H9 (cell line): ENCODE measurements around the gene OSTF1. TPM values are rescaled to one million over a fixed set of nuclear protein-coding genes. Genes with fewer than 3 reads are reported as not detected.

Experiments
- DNase-seq: peaks from one replicate; pipeline ENCODE4 v3.0.0-alpha.2; 2017
- H2AFZ ChIP-seq: one replicate; pipeline ENCODE4 v1.6.1; 2013; ENCODE audit warnings: mild to moderate bottlenecking, low read length, control low read depth, moderate library complexity
- H2AK5ac ChIP-seq: 2 replicates; pipeline ENCODE4 v1.6.1; 2013; ENCODE audit warnings: low read length, control low read depth, mixed read lengths; ENCODE audit not compliant: insufficient read length
- H2BK120ac ChIP-seq: one replicate; pipeline ENCODE4 v1.6.1; 2013; ENCODE audit warnings: low read depth, mild to moderate bottlenecking, low read length, control low read depth, inconsistent platforms; ENCODE audit not compliant: poor library complexity, severe bottlenecking
- H2BK12ac ChIP-seq: 2 replicates; pipeline ENCODE4 v1.6.1; 2013; ENCODE audit warnings: low read length, control low read depth, mixed read lengths, low read depth; ENCODE audit not compliant: insufficient read length
- H2BK15ac ChIP-seq: 2 replicates; pipeline ENCODE4 v1.6.1; 2013; ENCODE audit warnings: low read depth, low read length, control low read depth
- H2BK20ac ChIP-seq: one replicate; pipeline ENCODE4 v1.6.1; 2013; ENCODE audit warnings: low read depth, mild to moderate bottlenecking, low read length, control low read depth, inconsistent platforms; ENCODE audit not compliant: poor library complexity, severe bottlenecking
- H2BK5ac ChIP-seq: 2 replicates; pipeline ENCODE4 v1.6.1; 2013; ENCODE audit warnings: low read length, control low read depth, mixed read lengths; ENCODE audit not compliant: insufficient read length
- H3K14ac ChIP-seq: 2 replicates; pipeline ENCODE4 v1.6.1; 2013; ENCODE audit warnings: low read length, control low read depth; ENCODE audit not compliant: insufficient read depth
- H3K18ac ChIP-seq: 2 replicates; pipeline ENCODE4 v1.6.1; 2013; ENCODE audit warnings: low read depth, mild to moderate bottlenecking, mixed read lengths, low read length, control low read depth; ENCODE audit not compliant: insufficient read length
- H3K23ac ChIP-seq: 2 replicates; pipeline ENCODE4 v1.6.1; 2013; ENCODE audit warnings: low read length, control low read depth, mixed read lengths, low read depth; ENCODE audit not compliant: insufficient read length
- H3K23me2 ChIP-seq: 2 replicates; pipeline ENCODE4 v1.6.1; 2013; ENCODE audit warnings: low read depth, mild to moderate bottlenecking, mixed read lengths, low read length, control low read depth; ENCODE audit not compliant: insufficient read length, poor library complexity, severe bottlenecking
- H3K27ac ChIP-seq: 2 replicates; pipeline ENCODE4 v1.5.1; 2013; ENCODE audit warnings: low read length, control low read depth, mixed read lengths, low read depth; ENCODE audit not compliant: insufficient read length
- H3K27me3 ChIP-seq: 2 replicates; pipeline ENCODE4 v1.6.1; 2013; ENCODE audit warnings: low read length, control low read depth, inconsistent platforms; ENCODE audit not compliant: insufficient read depth
- H3K4ac ChIP-seq: 2 replicates; pipeline ENCODE4 v1.6.1; 2013; ENCODE audit warnings: low read depth, mild to moderate bottlenecking, control low read depth, inconsistent platforms, low read length, moderate library complexity
- H3K4me1 ChIP-seq: 2 replicates; pipeline ENCODE4 v1.6.1; 2013; ENCODE audit warnings: low read length, control low read depth, inconsistent platforms; ENCODE audit not compliant: insufficient read depth
- H3K4me2 ChIP-seq: 2 replicates; pipeline ENCODE4 v1.6.1; 2013; ENCODE audit warnings: low read length, control low read depth, mixed read lengths; ENCODE audit not compliant: insufficient read length, insufficient read depth
- H3K56ac ChIP-seq: 2 replicates; pipeline ENCODE4 v1.6.1; 2013; ENCODE audit warnings: low read depth, mild to moderate bottlenecking, mixed read lengths, low read length, control low read depth; ENCODE audit not compliant: insufficient read length
- H3K79me1 ChIP-seq: 2 replicates; pipeline ENCODE4 v1.6.1; 2013; ENCODE audit warnings: low read depth, mild to moderate bottlenecking, moderate library complexity, low read length, control low read depth, inconsistent platforms; ENCODE audit not compliant: insufficient read depth, poor library complexity, severe bottlenecking
- H3K79me2 ChIP-seq: 2 replicates; pipeline ENCODE4 v1.6.1; 2013; ENCODE audit warnings: low read length, control low read depth, inconsistent platforms; ENCODE audit not compliant: insufficient read depth
- H3K9ac ChIP-seq: 2 replicates; pipeline ENCODE4 v1.6.1; 2013; ENCODE audit warnings: low read length, control low read depth, mixed read lengths; ENCODE audit not compliant: insufficient read length; ENCODE audit errors: extremely low read depth
- H3K9me3 ChIP-seq: one replicate; pipeline ENCODE4 v1.6.1; 2013; ENCODE audit warnings: low read depth, low read length, inconsistent platforms; ENCODE audit not compliant: control insufficient read depth
- H3T11ph ChIP-seq: one replicate; pipeline ENCODE4 v1.6.1; 2013; ENCODE audit warnings: mild to moderate bottlenecking, low read length, control low read depth, inconsistent platforms
- H4K20me1 ChIP-seq: one replicate; pipeline ENCODE4 v1.6.1; 2013; ENCODE audit not compliant: control insufficient read depth, insufficient read length, insufficient read depth
- H4K5ac ChIP-seq: 2 replicates; pipeline ENCODE4 v1.6.1; 2013; ENCODE audit warnings: low read depth, mild to moderate bottlenecking, mixed read lengths, low read length, control low read depth; ENCODE audit not compliant: insufficient read length
- H4K8ac ChIP-seq: replicated peaks from 2 replicates; pipeline ENCODE4 v1.6.1; 2013; ENCODE audit warnings: low read length, control low read depth, mixed read lengths, low read depth; ENCODE audit not compliant: insufficient read length
- H4K91ac ChIP-seq: 2 replicates; pipeline ENCODE4 v1.6.1; 2013; ENCODE audit warnings: low read depth, mild to moderate bottlenecking, moderate library complexity, mixed read lengths, low read length, control low read depth; ENCODE audit not compliant: insufficient read length
- H3K27ac Mint-ChIP-seq, 3 experiments: 2 replicates in 2 of 3; 3 replicates in 1 of 3; pipeline ENCODE4 v1.8.0; 2020 to 2021; ENCODE audit warnings: mixed read lengths in 3 of 3, mild to moderate bottlenecking in 1 of 3, moderate library complexity in 1 of 3
- H3K27me3 Mint-ChIP-seq: 2 replicates; pipeline ENCODE4 v1.8.0; 2021; ENCODE audit warnings: low read depth, mild to moderate bottlenecking, moderate library complexity, mixed read lengths
- H3K36me3 Mint-ChIP-seq, 3 experiments: 2 replicates in 2 of 3; 3 replicates in 1 of 3; pipeline ENCODE4 v1.8.0; 2020 to 2021; ENCODE audit warnings: low read depth in 3 of 3, mixed read lengths in 3 of 3; ENCODE audit not compliant: insufficient read depth in 1 of 3
- H3K4me1 Mint-ChIP-seq, 2 experiments: 2 replicates each; pipeline ENCODE4 v1.8.0; 2020; ENCODE audit warnings: mixed read lengths in 2 of 2
- H3K4me3 Mint-ChIP-seq, 2 experiments: 2 replicates in 1 of 2; 3 replicates in 1 of 2; pipeline ENCODE4 v1.8.0; 2020 to 2021; ENCODE audit warnings: mild to moderate bottlenecking in 2 of 2, mixed read lengths in 2 of 2, moderate library complexity in 1 of 2
- H3K9me3 Mint-ChIP-seq, 2 experiments: 2 replicates in 1 of 2; 3 replicates in 1 of 2; pipeline ENCODE4 v1.8.0; 2020; ENCODE audit warnings: mild to moderate bottlenecking in 2 of 2, mixed read lengths in 2 of 2, moderate library complexity in 1 of 2
- CTCF ChIP-seq: fragments of 200-600 bp; sonication (generic); conservative IDR thresholded peaks from 3 replicates; pipeline ENCODE4 v1.8.0; 2021; ENCODE audit warnings: antibody characterized with exemption, mild to moderate bottlenecking
- WGBS: extraction: QIAGEN DNeasy Blood & Tissue Kit; methylation state at CpG from one replicate; pipeline ENCODE4 v1.1.7; 2013; ENCODE audit warnings: missing lambda C conversion rate, low lambda C conversion rate, mixed read lengths; ENCODE audit not compliant: insufficient read length; ENCODE audit errors: extremely low coverage; 5-methylcytosine and 5-hydroxymethylcytosine counted together
- total RNA-seq: library from RNA; stranded (reverse); gene quantifications from 2 replicates; pipeline ENCODE4 v1.2.1, GENCODE V29; 2021

The OSTF1 gene
- total RNA-seq, 1 experiment from 2014 or later: 16.1 TPM

- H3K79me1 ChIP-seq: no peaks in the 10 kb centered on the region
- no peak overlapping the region for H2BK120ac ChIP-seq
- no peaks in the 10 kb centered on the region for H3K9me3 ChIP-seq
- no peak overlapping the region for H3K9ac ChIP-seq
- no peaks in the 10 kb centered on the region for H3K79me2 ChIP-seq
- H2AFZ ChIP-seq: no peak overlapping the region
- H2AK5ac ChIP-seq: no peak overlapping the region
- DNase-seq: no peak
- no peak overlapping the region for H4K91ac ChIP-seq
- no peak overlapping the region for H3K18ac ChIP-seq
- no peak overlapping the region for H3K27ac Mint-ChIP-seq
- no peak for TF ChIP-seq CTCF
- H3K9me3 Mint-ChIP-seq: peaks cover 3% of the 10 kb centered on the region in 2 experiments; a peak in 2 of 5 replicates
- H3K27ac ChIP-seq: no peak overlapping the region
- peaks cover 2 to 7% of the 10 kb centered on the region in 2 experiments for H3K4me1 Mint-ChIP-seq
- peaks cover 6 to 13% (median 9%) of the 10 kb centered on the region in 3 experiments; a peak in 5 of 7 replicates for H3K36me3 Mint-ChIP-seq
- H2BK12ac ChIP-seq: no peak overlapping the region
- no CpG with 5 or more reads among the region's 7 CpGs for WGBS
- no peak overlapping the region for H2BK20ac ChIP-seq
- H3K4me1 ChIP-seq: no peaks in the 10 kb centered on the region; the same call in 1 of the 2 replicates
- H2BK15ac ChIP-seq: no peak overlapping the region
- no peak overlapping the region for H3K23ac ChIP-seq
- H3T11ph ChIP-seq: no peak overlapping the region
- no peak overlapping the region for H4K5ac ChIP-seq
- H3K27me3 Mint-ChIP-seq: no peaks in the 10 kb centered on the region
- no peak overlapping the region for H3K4me2 ChIP-seq
- H4K8ac ChIP-seq: no peak overlapping the region
- no peaks in the 10 kb centered on the region for H3K27me3 ChIP-seq
- no peak overlapping the region for H2BK5ac ChIP-seq
- no peak overlapping the region for H3K56ac ChIP-seq
- H4K20me1 ChIP-seq: no peaks in the 10 kb centered on the region
- H3K4me3 Mint-ChIP-seq: no peak overlapping the region
- H3K23me2 ChIP-seq: no peaks in the 10 kb centered on the region
- no peak overlapping the region for H3K4ac ChIP-seq
- no peak overlapping the region for H3K14ac ChIP-seq
Measured at GRCh38 chr9:75139201-75139600, 50.9 kb downstream of the OSTF1 start.
